ENCODE data around the gene UBE2R2.

Gene UBE2R2

DNA sequence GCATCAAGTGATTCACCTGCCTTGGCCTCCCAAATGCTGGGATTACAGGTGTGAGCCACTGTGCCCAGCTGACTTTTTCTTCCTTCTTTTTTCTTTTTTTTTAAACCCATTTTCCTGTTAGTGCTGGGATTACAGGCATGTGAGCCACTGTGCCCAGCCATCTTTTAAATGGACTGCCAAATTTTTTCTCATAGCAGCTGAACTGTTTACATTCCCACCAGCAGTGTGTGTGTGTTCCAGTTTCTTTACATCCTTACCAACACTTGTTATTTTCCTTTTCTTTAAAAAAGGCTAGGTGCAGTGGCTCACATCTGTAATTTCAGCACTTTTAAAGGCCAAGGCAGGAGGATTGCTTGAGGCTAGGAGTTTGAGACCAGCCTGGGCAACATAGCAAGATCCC is 76.9 kb downstream of the UBE2R2 start:
- TF ChIP-seq, protein P1, sequence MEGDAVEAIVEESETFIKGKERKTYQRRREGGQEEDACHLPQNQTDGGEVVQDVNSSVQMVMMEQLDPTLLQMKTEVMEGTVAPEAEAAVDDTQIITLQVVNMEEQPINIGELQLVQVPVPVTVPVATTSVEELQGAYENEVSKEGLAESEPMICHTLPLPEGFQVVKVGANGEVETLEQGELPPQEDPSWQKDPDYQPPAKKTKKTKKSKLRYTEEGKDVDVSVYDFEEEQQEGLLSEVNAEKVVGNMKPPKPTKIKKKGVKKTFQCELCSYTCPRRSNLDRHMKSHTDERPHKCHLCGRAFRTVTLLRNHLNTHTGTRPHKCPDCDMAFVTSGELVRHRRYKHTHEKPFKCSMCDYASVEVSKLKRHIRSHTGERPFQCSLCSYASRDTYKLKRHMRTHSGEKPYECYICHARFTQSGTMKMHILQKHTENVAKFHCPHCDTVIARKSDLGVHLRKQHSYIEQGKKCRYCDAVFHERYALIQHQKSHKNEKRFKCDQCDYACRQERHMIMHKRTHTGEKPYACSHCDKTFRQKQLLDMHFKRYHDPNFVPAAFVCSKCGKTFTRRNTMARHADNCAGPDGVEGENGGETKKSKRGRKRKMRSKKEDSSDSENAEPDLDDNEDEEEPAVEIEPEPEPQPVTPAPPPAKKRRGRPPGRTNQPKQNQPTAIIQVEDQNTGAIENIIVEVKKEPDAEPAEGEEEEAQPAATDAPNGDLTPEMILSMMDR (IDR thresholded peaks at IDR 0.05; ENCODE audit: borderline replicate concordance, insufficient read depth, low read depth, low read length) = no peak
- H3K4me3 ChIP-seq (ENCODE audit: low read depth, low read length) = no peak overlapping the region

DNA sequence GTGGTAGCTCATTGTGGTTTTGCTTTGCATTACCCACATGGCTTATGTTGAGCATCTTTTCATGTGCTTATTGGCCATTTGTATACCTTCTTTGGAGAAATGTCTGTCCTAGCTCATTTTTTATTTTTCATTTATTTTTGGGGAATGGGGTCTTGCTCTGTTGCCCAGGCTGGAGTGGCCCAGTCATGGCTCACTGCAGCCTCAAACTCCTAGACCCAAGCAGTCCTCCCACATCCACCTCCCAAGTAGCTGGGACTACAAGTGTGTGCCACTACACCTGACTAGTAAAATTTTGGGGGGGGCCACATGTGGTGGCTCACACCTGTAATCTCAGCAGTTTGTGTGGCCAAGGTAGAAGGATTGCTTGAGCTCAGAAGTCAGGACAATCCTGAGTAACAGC is 77.4 kb downstream of the UBE2R2 start:
- TF ChIP-seq, protein P1 (IDR thresholded peaks at IDR 0.05; ENCODE audit: borderline replicate concordance, insufficient read depth, low read depth, low read length) = no peak
- H3K4me3 ChIP-seq (ENCODE audit: low read depth, low read length) = no peak overlapping the region

DNA sequence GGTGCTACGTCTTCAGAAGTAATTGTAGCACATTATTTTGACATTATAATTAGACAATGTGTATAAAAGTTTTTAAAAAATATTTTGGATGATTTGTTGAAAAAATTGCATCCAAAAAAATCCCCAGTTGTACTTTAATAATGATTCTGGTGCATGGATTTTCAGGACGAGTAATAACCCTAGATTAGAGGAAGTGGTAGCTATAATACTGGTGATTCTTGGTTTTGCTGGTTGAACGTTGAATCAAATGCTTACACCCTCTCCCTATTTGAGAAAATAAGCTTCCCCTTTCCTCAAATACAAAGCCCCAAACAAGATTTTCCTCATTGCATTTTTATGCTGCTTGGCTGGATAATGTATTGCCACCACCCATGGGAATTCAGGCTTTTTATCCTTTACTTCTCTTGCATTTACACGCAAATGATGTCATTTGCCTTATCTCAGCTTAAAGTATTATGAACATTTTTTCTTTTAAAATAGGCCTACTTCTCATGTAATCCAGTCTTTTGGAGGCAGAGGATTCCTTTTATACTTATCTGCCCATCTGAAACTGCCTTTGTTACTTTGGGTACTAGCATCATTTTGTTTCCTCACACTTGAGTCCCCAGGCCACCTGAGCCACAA is 86.3 kb downstream of the UBE2R2 start:
- TF ChIP-seq, protein P1 (IDR thresholded peaks at IDR 0.05; ENCODE audit: borderline replicate concordance, insufficient read depth, low read depth, low read length) = no peak

DNA sequence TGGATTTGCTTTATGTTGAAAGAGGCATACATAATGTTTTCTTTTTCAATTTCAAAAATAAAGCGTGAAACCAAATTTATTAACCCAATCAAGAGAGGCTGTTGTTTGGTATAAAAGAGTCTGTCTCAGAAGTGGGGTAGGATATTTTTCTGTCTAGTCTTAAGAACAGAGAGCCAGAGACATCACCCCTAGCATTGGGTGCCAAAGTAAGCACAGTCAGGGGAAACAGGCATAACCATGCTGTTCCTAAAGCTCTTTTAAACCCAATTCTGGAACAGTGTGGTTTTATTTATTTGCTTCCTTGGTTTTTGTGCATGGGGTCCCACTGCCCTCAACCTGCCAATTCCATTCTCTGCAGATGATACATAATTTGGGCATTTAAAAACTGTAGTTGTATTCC is 88.2 kb downstream of the UBE2R2 start:
- TF ChIP-seq, protein P1 (IDR thresholded peaks at IDR 0.05; ENCODE audit: borderline replicate concordance, insufficient read depth, low read depth, low read length) = no peak
- H3K4me3 ChIP-seq (ENCODE audit: low read depth, low read length) = no peak overlapping the region

More for the DNA sequence above, 86.3 kb downstream of the UBE2R2 start:
- no peak overlapping the region for H3K4me3 ChIP-seq (ENCODE audit: low read depth, low read length)

DNA sequence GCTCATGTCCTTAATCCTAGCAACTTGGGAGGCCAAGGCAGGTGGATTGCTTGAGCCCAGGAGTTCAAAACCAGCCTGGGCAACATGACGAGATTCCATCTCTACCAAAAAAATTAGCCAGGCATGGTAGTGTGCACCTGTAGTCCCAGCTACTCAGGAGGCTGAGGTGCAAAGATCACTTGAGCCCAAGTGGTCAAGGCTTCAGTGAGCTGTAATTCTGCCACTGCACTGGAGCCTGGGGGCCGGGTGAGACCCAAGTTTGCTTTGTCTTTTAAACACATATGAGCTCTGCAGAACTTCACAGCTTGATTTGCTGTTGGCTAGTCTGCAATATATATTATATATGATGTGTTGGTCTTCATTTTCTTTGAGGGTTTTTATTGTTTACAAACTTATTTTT is 89.8 kb downstream of the UBE2R2 start:
- TF ChIP-seq, protein P1 (IDR thresholded peaks at IDR 0.05; ENCODE audit: borderline replicate concordance, insufficient read depth, low read depth, low read length) = no peak
- no peak overlapping the region for H3K4me3 ChIP-seq (ENCODE audit: low read depth, low read length)

DNA sequence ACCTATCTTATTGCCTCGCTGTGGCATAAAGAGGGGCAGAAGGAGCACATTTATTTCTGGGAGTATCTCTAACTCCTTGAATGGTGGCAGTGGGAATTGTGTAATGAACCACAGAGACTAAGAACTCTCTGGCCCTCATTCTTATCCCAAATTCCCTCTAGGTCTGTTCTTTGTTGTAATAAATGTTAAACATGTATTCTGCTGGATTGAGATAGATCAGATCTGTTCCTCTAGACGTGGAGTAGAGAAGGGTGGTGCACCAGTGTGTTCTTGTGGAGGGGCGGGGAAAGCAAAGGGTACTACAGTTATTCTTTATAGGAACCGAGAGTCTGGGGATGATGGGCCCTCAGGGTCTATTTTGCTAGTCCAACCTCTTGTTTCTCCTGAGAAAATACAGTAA is 90.4 kb downstream of the UBE2R2 start:
- TF ChIP-seq, protein P1 (IDR thresholded peaks at IDR 0.05; ENCODE audit: borderline replicate concordance, insufficient read depth, low read depth, low read length) = no peak
- H3K4me3 ChIP-seq (ENCODE audit: low read depth, low read length) = no peak overlapping the region

DNA sequence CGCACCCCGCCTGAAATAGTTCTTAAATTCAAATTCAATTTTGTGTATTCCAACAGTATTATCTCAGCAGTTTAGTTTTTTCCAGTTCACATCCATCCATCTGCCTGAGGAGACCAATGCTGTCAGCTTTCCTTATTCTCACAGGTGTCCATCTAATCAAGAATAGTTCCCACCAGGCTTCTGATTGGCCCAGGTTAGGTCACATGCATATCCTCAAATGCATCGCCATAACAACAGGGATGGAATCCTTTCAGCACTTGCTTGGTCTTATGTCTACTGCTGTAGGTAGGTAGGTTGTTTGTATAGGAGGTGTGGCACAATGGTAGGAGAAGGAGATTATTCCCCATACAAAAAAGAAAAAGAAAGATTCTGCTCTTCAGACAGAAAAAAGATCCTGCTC is 91.2 kb downstream of the UBE2R2 start:
- TF ChIP-seq, protein P1 (IDR thresholded peaks at IDR 0.05; ENCODE audit: borderline replicate concordance, insufficient read depth, low read depth, low read length) = no peak
- H3K4me3 ChIP-seq (ENCODE audit: low read depth, low read length) = no peak overlapping the region
